MCF 10A (cell line): ENCODE measurements around the gene KCNK16. TPM values are rescaled to one million over a fixed set of nuclear protein-coding genes. Genes with fewer than 3 reads are reported as not detected.
A peak's percentile ranks its signal among the peaks of the same experiment; 100 is the strongest.

Source experiments
- BruUV-seq: library from RNA; stranded (reverse); fragments of 400-500 nt; replicated peaks from 2 replicates; lab custom pipeline; 2021; lab: Mats Ljungman, UMichigan
- CTCF ChIA-PET: fragments of 300-600 bp; sonication (Branson Sonifier 250); formaldehyde crosslinking; extraction: SDS; loops from one replicate; lab custom pipeline; 2021; ENCODE audit warnings: antibody characterized with exemption, inconsistent platforms; lab: Yijun Ruan, JAX
- POLR2A ChIA-PET: fragments of 300-600, 350-650 bp; sonication (Branson Sonifier 250); formaldehyde crosslinking; extraction: SDS; loops from one replicate; lab custom pipeline; 2020; ENCODE audit warnings: antibody characterized with exemption, inconsistent platforms; lab: Yijun Ruan, JAX
- DNase-seq: peaks from one replicate; pipeline ENCODE4 v3.0.0-alpha.2; 2018; ENCODE audit not compliant: unreplicated experiment
- H3K27ac Mint-ChIP-seq: one replicate; pipeline ENCODE4 v1.8.0; 2022; ENCODE audit warnings: mild to moderate bottlenecking, low read depth, mixed read lengths; ENCODE audit not compliant: unreplicated experiment
- H3K27me3 Mint-ChIP-seq: one replicate; pipeline ENCODE4 v1.8.0; 2022; ENCODE audit warnings: mixed read lengths; ENCODE audit not compliant: insufficient read depth, unreplicated experiment
- H3K36me3 Mint-ChIP-seq: one replicate; pipeline ENCODE4 v1.8.0; 2022; ENCODE audit warnings: mild to moderate bottlenecking, moderate library complexity, mixed read lengths; ENCODE audit not compliant: insufficient read depth, unreplicated experiment
- H3K4me1 Mint-ChIP-seq: one replicate; pipeline ENCODE4 v1.8.0; 2022; ENCODE audit warnings: mixed read lengths; ENCODE audit not compliant: insufficient read depth, unreplicated experiment
- H3K4me3 Mint-ChIP-seq: one replicate; pipeline ENCODE4 v1.8.0; 2022; ENCODE audit warnings: mild to moderate bottlenecking, moderate library complexity, mixed read lengths; ENCODE audit not compliant: unreplicated experiment
- H3K9me3 Mint-ChIP-seq: one replicate; pipeline ENCODE4 v1.8.0; 2022; ENCODE audit warnings: mixed read lengths; ENCODE audit not compliant: unreplicated experiment
- CTCF ChIP-seq: fragments of 200-600 bp; IDR thresholded peaks from one replicate; pipeline ENCODE4 v1.8.0; 2022; ENCODE audit warnings: antibody characterized with exemption, mild to moderate bottlenecking; ENCODE audit not compliant: unreplicated experiment
- intact Hi-C: fragments of 100-400 bp; cut with micrococcal nuclease; formaldehyde crosslinking; loops from 2 replicates; pipeline ENCODE4 v1.14.1; 2022
- total RNA-seq: library from RNA; stranded (reverse); gene quantifications from 2 replicates; pipeline ENCODE4 v1.2.3, GENCODE V29; 2022

The KCNK16 gene
- total RNA-seq, 1 experiment from 2014 or later = not detected

GRCh38 chr6:39366931-39367618 is 44.6 kb upstream of the KCNK16 start:
- intact Hi-C loops = no loop called here
- no peaks in the 10 kb centered on the region for H3K36me3 Mint-ChIP-seq
- no peaks in the 10 kb centered on the region for H3K9me3 Mint-ChIP-seq
- H3K27me3 Mint-ChIP-seq = no peaks in the 10 kb centered on the region
- DNase-seq = no peak
- no peak for TF ChIP-seq CTCF
- no peak overlapping the region for H3K27ac Mint-ChIP-seq
- ChIA-PET CTCF (interaction anchor here (1.7 to 5.7 kb wide), 3 partner anchors 10 to 525 kb away, joined by 4 to 29 read pairs (median 12); no protein-coding TSS in a partner anchor), POLR2A (no interaction called here)
- no peak overlapping the region for H3K4me3 Mint-ChIP-seq
- H3K4me1 Mint-ChIP-seq = peaks cover 9% of the 10 kb centered on the region
- BruUV-seq = no TSS peak

- ChIA-PET CTCF (interaction anchor here (0.6 to 6.4 kb wide), 8 partner anchors 11 to 527 kb away, joined by 3 to 62 read pairs (median 8); no protein-coding TSS in a partner anchor), POLR2A (no interaction called here)
- TF ChIP-seq CTCF = no peak
- Mint-ChIP-seq H3K4me3 (no peak overlapping the region), H3K27me3 (no peaks in the 10 kb centered on the region), H3K9me3 (no peaks in the 10 kb centered on the region), H3K4me1 (peaks cover 14% of the 10 kb centered on the region), H3K36me3 (no peaks in the 10 kb centered on the region), H3K27ac (peak overlapping the region; percentile 10)
- intact Hi-C loops = no loop called here
- BruUV-seq = no TSS peak
- peak; percentile 51 for DNase-seq
Measured at GRCh38 chr6:39365281-39366074, 43.0 kb upstream of the KCNK16 start.

- ChIA-PET POLR2A (no interaction called here), CTCF (interaction anchor here (0.6 to 6.4 kb wide), 15 partner anchors 13 to 1017 kb away, joined by 3 to 62 read pairs (median 4); no protein-coding TSS in a partner anchor)
- Mint-ChIP-seq H3K36me3 (no peaks in the 10 kb centered on the region), H3K9me3 (no peaks in the 10 kb centered on the region), H3K4me1 (peaks cover 14% of the 10 kb centered on the region), H3K4me3 (no peak overlapping the region), H3K27ac (no peak overlapping the region), H3K27me3 (no peaks in the 10 kb centered on the region)
- BruUV-seq = no TSS peak
- DNase-seq = no peak
- intact Hi-C loops = loop anchor here (5.0 kb wide), 1 partner anchor 1484 kb away; no protein-coding TSS in a partner anchor
- TF ChIP-seq CTCF = no peak
Measured at GRCh38 chr6:39363280-39363679, 40.8 kb upstream of the KCNK16 start.

- DNase-seq = peak; percentile 19
- Mint-ChIP-seq H3K4me1 (peaks cover 14% of the 10 kb centered on the region), H3K36me3 (no peaks in the 10 kb centered on the region), H3K27ac (no peak overlapping the region), H3K27me3 (no peaks in the 10 kb centered on the region), H3K9me3 (no peaks in the 10 kb centered on the region), H3K4me3 (no peak overlapping the region)
- intact Hi-C loops = loop anchor here (1.0 to 5.0 kb wide), 3 partner anchors 15 to 1485 kb away; no protein-coding TSS in a partner anchor
- ChIA-PET CTCF (interaction anchor here (0.6 to 6.4 kb wide), 27 partner anchors 8 to 1018 kb away, joined by 3 to 62 read pairs (median 4); no protein-coding TSS in a partner anchor), POLR2A (no interaction called here)
- TF ChIP-seq CTCF = no peak
- BruUV-seq = no TSS peak
Measured at GRCh38 chr6:39362487-39362865, 40.0 kb upstream of the KCNK16 start.
